HG03521 (cell line): ENCODE measurements around the gene AKT1.

ENCODE experiments used
- ATAC-seq: cut with Tn5 transposase; IDR thresholded peaks from one replicate; pipeline ENCODE4 v1.9.1; 2021; ENCODE audit warnings: mild to moderate bottlenecking, moderate library complexity; ENCODE audit not compliant: unreplicated experiment

Gene AKT1

GRCh38 chr14:104800015-104800770 lies 4.6 kb upstream of the AKT1 start:
- peak; percentile 50 for ATAC-seq

GRCh38 chr14:104799244-104800014 lies 3.9 kb upstream of the AKT1 start:
- ATAC-seq, result no peak

- ATAC-seq, result no peak
Observed at GRCh38 chr14:104798300-104799243, 3.0 kb upstream of the AKT1 start.

GRCh38 chr14:104797115-104798044 lies 1.8 kb upstream of the AKT1 start:
- ATAC-seq, result no peak

GRCh38 chr14:104796687-104797081 lies 1.1 kb upstream of the AKT1 start:
- ATAC-seq, result no peak

GRCh38 chr14:104795781-104796686 lies 486 bp upstream of the AKT1 start:
- peak; percentile 33 for ATAC-seq

GRCh38 chr14:104794631-104794992 lies 936 bp downstream of the AKT1 start:
- peak; percentile 1 for ATAC-seq

GRCh38 chr14:104794099-104794498 lies 1.4 kb downstream of the AKT1 start:
- no peak for ATAC-seq

- no peak for ATAC-seq
Observed at GRCh38 chr14:104793703-104793959, 1.9 kb downstream of the AKT1 start.

- ATAC-seq, result no peak
Observed at GRCh38 chr14:104792945-104793702, 2.4 kb downstream of the AKT1 start.

- ATAC-seq, result no peak
Observed at GRCh38 chr14:104792101-104792884, 3.3 kb downstream of the AKT1 start.

GRCh38 chr14:104791425-104791824 lies 4.1 kb downstream of the AKT1 start:
- no peak for ATAC-seq

- no peak for ATAC-seq
Observed at GRCh38 chr14:104789752-104790743, 5.5 kb downstream of the AKT1 start.

- ATAC-seq, result no peak
Observed at GRCh38 chr14:104788873-104789663, 6.5 kb downstream of the AKT1 start.

- ATAC-seq, result no peak
Observed at GRCh38 chr14:104788161-104788818, 7.3 kb downstream of the AKT1 start.
